H1 (cell line): ENCODE measurements around the gene TRAF5. TPM values are rescaled to one million over a fixed set of nuclear protein-coding genes. Genes with fewer than 3 reads are reported as not detected.

Experiments used
- CTCF ChIA-PET: fragments of 300-600 bp; sonication (Branson Sonifier 250); formaldehyde crosslinking; loops from one replicate; lab custom pipeline; 2021; ENCODE audit not compliant: partially characterized antibody; lab: Charles Lee
- POLR2A ChIA-PET: fragments of 300-600 bp; sonication (Branson Sonifier 250); formaldehyde crosslinking; loops from one replicate; lab custom pipeline; 2021; ENCODE audit warnings: inconsistent platforms; ENCODE audit not compliant: partially characterized antibody; lab: Charles Lee
- DNase-seq, 2 experiments: peaks; one replicate each; pipeline versions ENCODE4 v3.0.0 to v3.0.0-alpha.2; 2010 to 2022; ENCODE audit warnings: low spot score in 2 of 2, low read depth in 1 of 2, mixed read lengths in 1 of 2
- FAIRE-seq: peaks from 2 replicates; lab custom pipeline; 2011; peaks lifted over from hg19 to GRCh38; lab: Jason Lieb, UNC
- H2AFZ ChIP-seq: 2 replicates; pipeline ENCODE4 v1.8.1; 2012; ENCODE audit warnings: low read length, inconsistent platforms
- H2AK5ac ChIP-seq: 2 replicates; pipeline ENCODE4 v1.6.1; 2013; ENCODE audit warnings: low read depth, low read length
- H2BK120ac ChIP-seq: replicated peaks from 2 replicates; pipeline ENCODE3; 2013; ENCODE audit warnings: low read depth, low read length, inconsistent platforms
- H2BK12ac ChIP-seq: 2 replicates; pipeline ENCODE4 v1.6.1; 2013; ENCODE audit warnings: low read depth, low read length
- H2BK15ac ChIP-seq: 2 replicates; pipeline ENCODE4 v1.6.1; 2013; ENCODE audit warnings: low read length
- H2BK20ac ChIP-seq: 2 replicates; pipeline ENCODE4 v1.6.1; 2013; ENCODE audit warnings: low read length
- H2BK5ac ChIP-seq: 2 replicates; pipeline ENCODE4 v1.6.1; 2013; ENCODE audit warnings: low read depth, low read length
- H3K14ac ChIP-seq: 2 replicates; pipeline ENCODE4 v1.6.1; 2013; ENCODE audit warnings: inconsistent platforms; ENCODE audit not compliant: insufficient read length
- H3K18ac ChIP-seq: 2 replicates; pipeline ENCODE4 v1.6.1; 2013; ENCODE audit warnings: low read length; ENCODE audit errors: extremely low read depth
- H3K23ac ChIP-seq: 2 replicates; pipeline ENCODE4 v1.6.1; 2013; ENCODE audit warnings: inconsistent platforms; ENCODE audit not compliant: insufficient read length
- H3K23me2 ChIP-seq: 2 replicates; pipeline ENCODE4 v1.6.1; 2013; ENCODE audit warnings: low read depth, low read length
- H3K27ac ChIP-seq: 2 replicates; pipeline ENCODE4 v1.6.1; 2011; ENCODE audit warnings: low read depth, low read length, inconsistent platforms
- H3K27me3 ChIP-seq, 4 experiments: replicated peaks in 1 of 4; 1 replicate in 1 of 4; 2 replicates in 3 of 4; pipeline versions ENCODE4 v1.6.1 to v1.8.1; 2011 to 2013; ENCODE audit warnings: low read length in 3 of 4, mild to moderate bottlenecking in 3 of 4, inconsistent platforms in 2 of 4, mixed read lengths in 2 of 4, moderate library complexity in 1 of 4; ENCODE audit not compliant: control insufficient read depth in 3 of 4, insufficient read depth in 3 of 4; ENCODE audit errors: extremely low read depth in 1 of 4
- H3K36me3 ChIP-seq, 4 experiments: 2 replicates each; pipeline versions ENCODE4 v1.6.1 to v1.8.1; 2011 to 2013; ENCODE audit warnings: mild to moderate bottlenecking in 4 of 4, low read length in 3 of 4, moderate library complexity in 2 of 4, control low read depth in 1 of 4, inconsistent platforms in 1 of 4; ENCODE audit not compliant: insufficient read depth in 4 of 4, control insufficient read depth in 2 of 4
- H3K4ac ChIP-seq: replicated peaks from 2 replicates; pipeline ENCODE3; 2013; ENCODE audit warnings: low read length, low read depth, mixed read lengths, inconsistent platforms; ENCODE audit not compliant: insufficient read length
- H3K4me1 ChIP-seq, 4 experiments: replicated peaks in 1 of 4; 1 replicate in 1 of 4; 2 replicates in 3 of 4; pipeline versions ENCODE4 v1.6.1 to v1.8.1; 2011 to 2013; ENCODE audit warnings: low read length in 3 of 4, inconsistent platforms in 2 of 4, mixed read lengths in 1 of 4; ENCODE audit not compliant: insufficient read depth in 4 of 4, control insufficient read depth in 3 of 4
- H3K4me2 ChIP-seq, 2 experiments: 2 replicates each; pipeline versions ENCODE4 v1.6.1 to v1.8.1; 2011 to 2013; ENCODE audit warnings: low read depth in 2 of 2, low read length in 2 of 2, control low read depth in 1 of 2, inconsistent platforms in 1 of 2, mild to moderate bottlenecking in 1 of 2; ENCODE audit not compliant: insufficient read depth in 1 of 2
- H3K4me3 ChIP-seq, 4 experiments: fragments of 200-600, 300-600 bp in 1 of 4; sonication (generic), shearing (Covaris generic), sonication (Bioruptor Twin) in 1 of 4; 2 replicates each; pipeline versions ENCODE4 v1.5.1 to v1.8.1; 2011 to 2016; ENCODE audit warnings: low read length in 4 of 4, low read depth in 3 of 4, control low read depth in 2 of 4, inconsistent platforms in 2 of 4, mild to moderate bottlenecking in 2 of 4, mixed read lengths in 1 of 4, moderate library complexity in 1 of 4; ENCODE audit not compliant: insufficient read depth in 2 of 4; ENCODE audit errors: extremely low read depth in 1 of 4
- H3K56ac ChIP-seq: replicated peaks from 2 replicates; pipeline ENCODE3; 2013; ENCODE audit warnings: low read depth, mild to moderate bottlenecking, mixed read lengths, low read length, inconsistent platforms; ENCODE audit not compliant: insufficient read length
- H3K79me1 ChIP-seq: 2 replicates; pipeline ENCODE4 v1.6.1; 2013; ENCODE audit warnings: low read depth, low read length, control low read depth
- H3K79me2 ChIP-seq, 2 experiments: 2 replicates each; pipeline versions ENCODE4 v1.6.1 to v1.8.1; 2012 to 2013; ENCODE audit warnings: low read length in 2 of 2, mild to moderate bottlenecking in 2 of 2, inconsistent platforms in 1 of 2; ENCODE audit not compliant: insufficient read depth in 2 of 2, control insufficient read depth in 1 of 2
- H3K9ac ChIP-seq, 4 experiments: replicated peaks in 1 of 4; 1 replicate in 1 of 4; 2 replicates in 3 of 4; pipeline versions ENCODE4 v1.6.1 to v1.8.1; 2011 to 2013; ENCODE audit warnings: low read depth in 3 of 4, low read length in 3 of 4, control low read depth in 2 of 4, mild to moderate bottlenecking in 2 of 4, moderate library complexity in 2 of 4, inconsistent platforms in 1 of 4; ENCODE audit errors: extremely low read depth in 1 of 4
- H3K9me3 ChIP-seq, 2 experiments: 2 replicates each; pipeline versions ENCODE4 v1.6.1 to v1.8.1; 2012 to 2013; ENCODE audit warnings: mild to moderate bottlenecking in 2 of 2, moderate library complexity in 2 of 2, control low read depth in 1 of 2, inconsistent platforms in 1 of 2, low read depth in 1 of 2, low read length in 1 of 2, mixed read lengths in 1 of 2; ENCODE audit not compliant: insufficient read depth in 2 of 2
- H4K20me1 ChIP-seq, 2 experiments: replicated peaks in 1 of 2; 2 replicates each; pipeline versions ENCODE3 to v1.8.1; 2011 to 2013; ENCODE audit warnings: inconsistent platforms in 2 of 2, low read length in 2 of 2, mild to moderate bottlenecking in 1 of 2; ENCODE audit not compliant: insufficient read depth in 2 of 2, control insufficient read depth in 1 of 2
- H4K5ac ChIP-seq: 2 replicates; pipeline ENCODE4 v1.6.1; 2013; ENCODE audit warnings: low read length, low read depth, mixed read lengths, inconsistent platforms; ENCODE audit not compliant: insufficient read length
- H4K8ac ChIP-seq: 2 replicates; pipeline ENCODE4 v1.8.0; 2013; ENCODE audit warnings: mild to moderate bottlenecking, moderate library complexity, low read length, inconsistent platforms; ENCODE audit not compliant: insufficient read depth; ENCODE audit errors: extremely low read depth
- H4K91ac ChIP-seq: replicated peaks from 2 replicates; pipeline ENCODE3; 2013; ENCODE audit warnings: low read length, mixed read lengths, inconsistent platforms; ENCODE audit not compliant: insufficient read length
- ASH2L ChIP-seq: fragments of 200-600, 300-600 bp; sonication (generic); IDR thresholded peaks from one replicate; pipeline ENCODE4 v1.7.1; 2017; ENCODE audit warnings: low read length
- CBX5 ChIP-seq: fragments of 300-800, 300-1000 bp; sonication (generic); IDR thresholded peaks from 2 replicates; pipeline ENCODE4 v1.7.1; 2016; ENCODE audit warnings: antibody characterized with exemption, low read length, low read depth
- CBX8 ChIP-seq: fragments of 300-800, 300-1000 bp; sonication (generic); IDR thresholded peaks from 2 replicates; pipeline ENCODE4 v1.7.1; 2016; ENCODE audit warnings: low read depth, low read length, borderline replicate concordance
- MAX ChIP-seq: IDR thresholded peaks from 2 replicates; pipeline ENCODE4 v1.6.1; 2012; ENCODE audit warnings: inconsistent platforms
- SIRT6 ChIP-seq: IDR thresholded peaks from one replicate; pipeline ENCODE4 v1.7.1; 2012; ENCODE audit warnings: low read length, inconsistent platforms
- SP4 ChIP-seq: IDR thresholded peaks from 2 replicates; pipeline ENCODE4 v1.6.1; 2012; ENCODE audit warnings: low read length, inconsistent platforms
- TCF12 ChIP-seq: IDR thresholded peaks from 2 replicates; pipeline ENCODE4 v1.6.1; 2011; ENCODE audit warnings: low read depth, mild to moderate bottlenecking, low read length
- TEAD4 ChIP-seq: IDR thresholded peaks from 2 replicates; pipeline ENCODE4 v1.6.1; 2012; ENCODE audit warnings: low read depth, low read length, inconsistent platforms, mixed read lengths
- polyA plus RNA-seq, 7 experiments: library from polyadenylated mRNA; depleted of rRNA in 3 of 7; stranded (reverse) in 5 of 7; unstranded in 2 of 7; fragments of >200 nt in 5 of 7; fragments of 200-250 nt in 2 of 7; gene quantifications; 1 replicate in 5 of 7; 2 replicates in 1 of 7; 4 replicates in 1 of 7; pipeline versions ENCODE4 v1.2.1 to v1.2.3, GENCODE V29; 2011 to 2013; ENCODE audit warnings: missing spikeins in 2 of 7, mixed read lengths in 2 of 7
- total RNA-seq: library from RNA; stranded (reverse); fragmentation: NEBNext Ultra II Directional; extraction: Animal tissue kit (Norgen Biotek cat#: 25700); gene quantifications from 2 replicates; pipeline ENCODE4 v1.2.1, GENCODE V29; 2021

The TRAF5 gene
- total and polyA plus RNA-seq, 2 of the 8 experiments (the other 6 are each of a cell fraction or from before 2014, with no cell fraction given) = 13.0 to 17.1 TPM

GRCh38 chr1:211296396-211296795 lies 30.2 kb upstream of the TRAF5 start:
- Histone ChIP-seq H3K56ac (no peak overlapping the region), H3K4me3 (no peak overlapping the region), H3K36me3 (peaks cover 10 to 69% (median 23%) of the 10 kb centered on the region in 4 experiments), H3K23me2 (no peaks in the 10 kb centered on the region; the same call in 1 of the 2 replicates), H3K4me2 (no peak overlapping the region), H2BK15ac (no peak overlapping the region), H4K8ac (no peak overlapping the region)
- POLR2A ChIA-PET = no interaction called here
- TF ChIP-seq CBX5 = no peak
- TF ChIP-seq TEAD4 = no peak
- TF ChIP-seq CBX8 = no peak
- no peak for TF ChIP-seq ASH2L
- no peak for TF ChIP-seq SP4
- TF ChIP-seq MAX = no peak
- TF ChIP-seq SIRT6 = no peak
- TF ChIP-seq TCF12 = no peak
- TF ChIP-seq, all 59 proteins: peak for 0
- Histone ChIP-seq H3K9me3 (no peaks in the 10 kb centered on the region), H4K91ac (no peak overlapping the region), H3K14ac (no peak overlapping the region), H2BK5ac (no peak overlapping the region), H3K79me2 (no peaks in the 10 kb centered on the region), H4K20me1 (no peaks in the 10 kb centered on the region), H3K4ac (no peak overlapping the region), H2BK20ac (no peak overlapping the region), H3K9ac (no peak overlapping the region), H3K23ac (no peak overlapping the region), H3K27me3 (no peaks in the 10 kb centered on the region), H2AK5ac (no peak overlapping the region), H3K4me1 (peaks cover 0 to 4% (median 0%) of the 10 kb centered on the region in 4 experiments; a peak in 2 of 7 replicates), H2AFZ (no peak overlapping the region), H2BK120ac (no peak overlapping the region), H3K27ac (no peak overlapping the region), H3K79me1 (no peaks in the 10 kb centered on the region; the same call in 1 of the 2 replicates), H3K18ac (no peak overlapping the region), H2BK12ac (no peak overlapping the region), H4K5ac (no peak overlapping the region)
- DNase-seq = no peak
- CTCF ChIA-PET = no interaction called here
- no peak for FAIRE-seq
